GM23338 (cell line): ENCODE results near the gene STARD4. TPM values are rescaled to one million over a fixed set of nuclear protein-coding genes. Genes with fewer than 3 reads are reported as not detected.

Experiments
- ATAC-seq: fragments of 200-7000 bp; cut with Tn5 transposase; 3 replicates; pipeline ENCODE4 v1.9.1; 2020
- DNase-seq: peaks from one replicate; pipeline ENCODE4 v3.0.0-alpha.2; 2015; ENCODE audit warnings: low spot score
- H2AFZ ChIP-seq: fragments of 200-600 bp; sonication (generic); 2 replicates; pipeline ENCODE4 v1.8.0; 2016; ENCODE audit warnings: antibody characterized with exemption, mild to moderate bottlenecking, moderate library complexity
- H3F3A ChIP-seq: fragments of 200-600 bp; sonication (generic); replicated peaks from 2 replicates; pipeline ENCODE4 v1.8.0; 2017; ENCODE audit warnings: antibody characterized with exemption, mixed run types, low read depth
- H3K27ac ChIP-seq: fragments of 200-600 bp; sonication (generic); 2 replicates; pipeline ENCODE4 v1.6.1; 2016; ENCODE audit warnings: low read depth
- H3K27me3 ChIP-seq: fragments of 200-600 bp; sonication (generic); 2 replicates; pipeline ENCODE4 v1.8.0; 2016; ENCODE audit warnings: mild to moderate bottlenecking, mixed run types, moderate library complexity; ENCODE audit not compliant: insufficient read depth
- H3K36me3 ChIP-seq: fragments of 200-600 bp; sonication (generic); 2 replicates; pipeline ENCODE4 v1.8.0; 2016; ENCODE audit warnings: mild to moderate bottlenecking; ENCODE audit not compliant: insufficient read depth
- H3K4me1 ChIP-seq: fragments of 200-600 bp; sonication (generic); 2 replicates; pipeline ENCODE4 v1.8.0; 2016; ENCODE audit warnings: mild to moderate bottlenecking, moderate library complexity; ENCODE audit not compliant: insufficient read depth
- H3K4me2 ChIP-seq: fragments of 200-600 bp; sonication (generic); 2 replicates; pipeline ENCODE4 v1.7.1; 2017; ENCODE audit warnings: mixed run types
- H3K4me3 ChIP-seq: fragments of 200-600 bp; sonication (generic); 2 replicates; pipeline ENCODE4 v1.6.1; 2016; ENCODE audit warnings: mixed run types
- H3K79me2 ChIP-seq: fragments of 200-600 bp; sonication (generic); replicated peaks from 2 replicates; pipeline ENCODE4 v1.8.0; 2017; ENCODE audit warnings: mild to moderate bottlenecking; ENCODE audit not compliant: insufficient read depth
- H3K9me2 ChIP-seq: fragments of 200-600 bp; sonication (generic); 2 replicates; pipeline ENCODE4 v1.8.0; 2017; ENCODE audit not compliant: insufficient read depth
- H4K20me1 ChIP-seq: fragments of 200-600 bp; sonication (generic); replicated peaks from 2 replicates; pipeline ENCODE4 v1.8.0; 2017; ENCODE audit warnings: mild to moderate bottlenecking; ENCODE audit not compliant: insufficient read depth
- H3K27ac Mint-ChIP-seq: 2 replicates; pipeline ENCODE4 v1.8.0; 2020; ENCODE audit warnings: inconsistent platforms, mild to moderate bottlenecking, moderate library complexity, mixed read lengths
- H3K27me3 Mint-ChIP-seq: 3 replicates; pipeline ENCODE4 v1.8.0; 2022; ENCODE audit warnings: low read depth, mild to moderate bottlenecking, moderate library complexity, mixed read lengths, inconsistent platforms; ENCODE audit not compliant: insufficient read depth, poor library complexity
- H3K36me3 Mint-ChIP-seq: 3 replicates; pipeline ENCODE4 v1.8.0; 2021; ENCODE audit warnings: low read depth, mild to moderate bottlenecking, inconsistent platforms, moderate library complexity, mixed read lengths
- H3K4me1 Mint-ChIP-seq: 3 replicates; pipeline ENCODE4 v1.8.0; 2020; ENCODE audit warnings: mild to moderate bottlenecking, inconsistent platforms, mixed read lengths
- H3K4me3 Mint-ChIP-seq: 3 replicates; pipeline ENCODE4 v1.8.0; 2021; ENCODE audit warnings: moderate library complexity, mild to moderate bottlenecking, inconsistent platforms, mixed read lengths
- H3K9me3 Mint-ChIP-seq: 3 replicates; pipeline ENCODE4 v1.8.0; 2020; ENCODE audit warnings: moderate library complexity, mild to moderate bottlenecking, inconsistent platforms, mixed read lengths
- CREB1 ChIP-seq: fragments of 250-450 bp; sonication (Bioruptor Pico); IDR thresholded peaks from 2 replicates; pipeline ENCODE4 v1.5.0; 2020; ENCODE audit warnings: low read depth, mild to moderate bottlenecking, moderate library complexity
- EZH2 ChIP-seq: fragments of 200-600 bp; sonication (generic); IDR thresholded peaks from one replicate; pipeline ENCODE4 v1.8.0; 2017; ENCODE audit warnings: antibody characterized with exemption, mild to moderate bottlenecking, low read depth; ENCODE audit not compliant: unreplicated experiment
- EZH2phosphoT487 ChIP-seq: fragments of 200-600 bp; sonication (generic); IDR thresholded peaks from one replicate; pipeline ENCODE4 v1.8.1; 2018; ENCODE audit warnings: antibody characterized with exemption; ENCODE audit not compliant: unreplicated experiment
- JUNB ChIP-seq: IDR thresholded peaks from one replicate; pipeline ENCODE4 v1.6.1; 2016; ENCODE audit warnings: antibody characterized with exemption; ENCODE audit not compliant: unreplicated experiment
- POLR2AphosphoS5 ChIP-seq: IDR thresholded peaks from 2 replicates; pipeline ENCODE4 v1.6.1; 2016; ENCODE audit warnings: antibody characterized with exemption, low read depth
- REST ChIP-seq: IDR thresholded peaks from one replicate; pipeline ENCODE4 v1.6.1; 2018; ENCODE audit warnings: antibody characterized with exemption; ENCODE audit not compliant: unreplicated experiment
- STAT1 ChIP-seq: IDR thresholded peaks from one replicate; pipeline ENCODE4 v1.6.1; 2016; ENCODE audit warnings: antibody characterized with exemption; ENCODE audit not compliant: unreplicated experiment
- ZNF114 ChIP-seq: fragments of 250-450 bp; sonication (Bioruptor Pico); IDR thresholded peaks from 2 replicates; pipeline ENCODE4 v1.5.0; 2020; ENCODE audit warnings: mild to moderate bottlenecking, moderate library complexity
- ZNF462 ChIP-seq: fragments of 250-450 bp; sonication (Bioruptor Pico); IDR thresholded peaks from 2 replicates; pipeline ENCODE4 v1.5.0; 2020; ENCODE audit warnings: mild to moderate bottlenecking, moderate library complexity
- polyA plus RNA-seq: library from polyadenylated mRNA; unstranded; fragments of >200 nt; fragmentation: Nextera tagmentation; extraction: Ambion mirVana; gene quantifications from 2 replicates; pipeline ENCODE4 v1.2.1, GENCODE V29; 2016
- total RNA-seq: library from RNA; depleted of rRNA; stranded (reverse); fragments of >200 nt; shearing (Covaris generic); gene quantifications from 2 replicates; pipeline ENCODE4 v1.2.3, GENCODE V29; 2014
- TF ChIP-seq, protein P1 (sequence below), 2 experiments: fragments of 200-600 bp in 1 of 2; sonication (generic) in 1 of 2; conservative IDR thresholded peaks; 2 replicates each; pipeline versions ENCODE4 v1.5.1 to v1.6.1; 2016 to 2017; ENCODE audit warnings: antibody characterized with exemption in 2 of 2, low read depth in 2 of 2, mild to moderate bottlenecking in 2 of 2, moderate library complexity in 1 of 2

STARD4 gene
- total and polyA plus RNA-seq, 2 experiments from 2014 or later = 25.0 to 92.0 TPM

- no peak overlapping the region for H3K27ac Mint-ChIP-seq
- DNase-seq = no peak
- H4K20me1 ChIP-seq = no peaks in the 10 kb centered on the region
- no peak for ATAC-seq
- H3K9me2 ChIP-seq = no peaks in the 10 kb centered on the region
- no peaks in the 10 kb centered on the region for H3F3A ChIP-seq
- H3K36me3 ChIP-seq = no peaks in the 10 kb centered on the region
- H3K4me1 ChIP-seq = peaks cover 13% of the 10 kb centered on the region
- H2AFZ ChIP-seq = no peak overlapping the region
- TF ChIP-seq EZH2phosphoT487 = no peak
- TF ChIP-seq POLR2AphosphoS5 = no peak
- no peak for TF ChIP-seq EZH2
- no peak for TF ChIP-seq JUNB
- no peak for TF ChIP-seq ZNF114 (CRISPR knock-in tag)
- TF ChIP-seq, protein P1, sequence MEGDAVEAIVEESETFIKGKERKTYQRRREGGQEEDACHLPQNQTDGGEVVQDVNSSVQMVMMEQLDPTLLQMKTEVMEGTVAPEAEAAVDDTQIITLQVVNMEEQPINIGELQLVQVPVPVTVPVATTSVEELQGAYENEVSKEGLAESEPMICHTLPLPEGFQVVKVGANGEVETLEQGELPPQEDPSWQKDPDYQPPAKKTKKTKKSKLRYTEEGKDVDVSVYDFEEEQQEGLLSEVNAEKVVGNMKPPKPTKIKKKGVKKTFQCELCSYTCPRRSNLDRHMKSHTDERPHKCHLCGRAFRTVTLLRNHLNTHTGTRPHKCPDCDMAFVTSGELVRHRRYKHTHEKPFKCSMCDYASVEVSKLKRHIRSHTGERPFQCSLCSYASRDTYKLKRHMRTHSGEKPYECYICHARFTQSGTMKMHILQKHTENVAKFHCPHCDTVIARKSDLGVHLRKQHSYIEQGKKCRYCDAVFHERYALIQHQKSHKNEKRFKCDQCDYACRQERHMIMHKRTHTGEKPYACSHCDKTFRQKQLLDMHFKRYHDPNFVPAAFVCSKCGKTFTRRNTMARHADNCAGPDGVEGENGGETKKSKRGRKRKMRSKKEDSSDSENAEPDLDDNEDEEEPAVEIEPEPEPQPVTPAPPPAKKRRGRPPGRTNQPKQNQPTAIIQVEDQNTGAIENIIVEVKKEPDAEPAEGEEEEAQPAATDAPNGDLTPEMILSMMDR (conservative IDR thresholded peaks at IDR 0.05; ENCODE audit: low read depth in 2 of 2) = no peak
- no peak for TF ChIP-seq CREB1 (CRISPR knock-in tag)
- TF ChIP-seq STAT1 = no peak
- no peak for TF ChIP-seq REST
- TF ChIP-seq ZNF462 = no peak
- peaks cover 12% of the 10 kb centered on the region; the same call in 2 of the 3 replicates for H3K4me1 Mint-ChIP-seq
- H3K79me2 ChIP-seq = no peaks in the 10 kb centered on the region
- no peak overlapping the region for H3K4me3 ChIP-seq
- H3K27me3 ChIP-seq = no peaks in the 10 kb centered on the region
- H3K4me2 ChIP-seq = no peak overlapping the region
- no peaks in the 10 kb centered on the region for H3K36me3 Mint-ChIP-seq
- no peaks in the 10 kb centered on the region for H3K9me3 Mint-ChIP-seq
- peaks cover 5% of the 10 kb centered on the region for H3K27me3 Mint-ChIP-seq
- H3K27ac ChIP-seq = no peak overlapping the region
- H3K4me3 Mint-ChIP-seq = no peak overlapping the region
These were observed 25.4 kb downstream of the STARD4 start for GRCh38 chr5:111486926-111487325.
